NCI-H748 treated with DMSO at 0.1 percent for 48 hours (cell line): Measurements from ENCODE around the gene PSME3.

ENCODE experiments used
- DNase-seq: peaks from one replicate; lab custom pipeline; 2025; lab: John Stamatoyannopoulos, UW

Gene PSME3

DNA sequence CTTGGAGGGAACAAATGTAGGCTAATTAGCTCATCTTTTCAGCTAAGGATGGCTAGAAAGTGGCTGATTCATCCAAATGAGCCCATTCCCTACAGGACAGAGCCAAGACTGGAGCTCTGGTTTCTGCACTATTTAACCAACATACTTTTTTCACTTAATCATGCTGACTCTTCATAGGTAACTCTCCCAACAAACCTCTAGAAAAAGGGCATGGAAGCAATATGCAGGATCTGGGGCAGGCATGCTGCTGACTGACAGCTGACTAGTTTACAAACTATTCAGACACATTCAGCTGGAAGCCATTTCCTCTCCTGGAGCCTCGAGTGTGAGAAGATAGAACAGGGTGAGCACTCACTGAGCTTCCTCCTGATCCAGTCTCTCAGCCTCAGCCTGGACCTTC is 15.3 kb upstream of the PSME3 start:
- no peak for DNase-seq

DNA sequence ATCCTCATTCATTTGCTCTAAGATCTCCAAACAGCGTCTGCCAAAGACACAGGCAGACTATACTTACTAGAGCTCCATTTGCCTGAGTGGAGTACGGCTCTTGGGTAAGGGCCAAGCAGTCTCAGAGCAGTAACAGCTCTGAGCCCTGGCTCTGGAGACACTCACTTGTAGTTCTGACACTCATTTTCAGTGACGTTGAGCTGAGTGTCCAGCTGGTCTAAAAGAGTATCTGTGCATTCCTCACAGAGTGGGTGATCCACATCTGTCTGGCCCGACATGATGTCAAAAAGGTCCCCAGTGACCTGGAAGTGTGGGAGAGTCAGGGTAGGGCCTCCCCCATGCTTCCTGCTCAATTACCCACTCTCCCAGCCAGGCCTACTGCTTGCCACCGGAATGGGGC is 14.8 kb upstream of the PSME3 start:
- DNase-seq: no peak

DNA sequence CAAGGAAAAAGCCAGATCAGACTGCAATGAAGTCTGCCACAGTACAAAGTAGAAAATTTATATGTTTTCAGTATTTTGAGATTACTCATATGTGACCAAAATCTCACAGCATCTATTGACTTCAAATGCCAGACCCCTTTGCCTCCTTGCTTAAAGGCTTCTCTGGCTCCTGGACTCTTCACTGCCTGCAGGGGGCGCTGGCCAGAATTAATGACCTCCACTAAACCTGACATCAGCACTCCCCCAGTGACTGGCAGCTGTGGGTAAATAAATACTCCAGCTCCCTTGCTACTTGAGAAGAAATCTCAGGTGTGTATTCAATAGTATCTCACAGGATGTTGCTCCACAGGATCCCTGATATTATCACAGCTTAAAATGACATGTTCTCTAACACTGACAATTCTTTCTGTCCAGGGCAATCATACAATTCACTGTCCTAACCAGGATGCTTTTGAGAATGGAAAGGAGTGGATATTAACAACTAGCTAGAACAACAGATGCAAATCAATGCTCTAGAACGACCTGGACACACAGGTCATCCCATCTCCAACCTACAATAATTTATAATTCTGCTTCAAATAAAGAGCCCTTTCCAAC is 13.2 kb upstream of the PSME3 start:
- peak; percentile 39 for DNase-seq

DNA sequence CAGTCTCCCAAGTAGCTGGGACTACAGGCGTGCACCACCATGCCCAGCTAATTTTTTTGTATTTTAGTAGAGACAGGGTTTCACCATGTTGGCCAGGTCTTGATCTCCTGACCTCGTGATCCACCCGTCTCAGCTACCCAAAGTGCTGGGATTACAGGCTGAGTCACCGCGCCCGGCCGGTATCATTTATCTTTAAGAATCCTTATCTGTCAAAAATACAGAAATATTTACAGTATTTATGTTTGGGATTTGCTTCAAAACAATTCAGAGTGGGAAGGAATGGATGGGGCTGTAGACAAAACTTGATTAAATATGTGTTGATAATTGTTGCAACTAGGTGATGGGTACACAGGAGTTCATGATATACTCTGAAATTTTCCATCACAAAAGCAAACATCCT is 12.0 kb upstream of the PSME3 start:
- DNase-seq: no peak

DNA sequence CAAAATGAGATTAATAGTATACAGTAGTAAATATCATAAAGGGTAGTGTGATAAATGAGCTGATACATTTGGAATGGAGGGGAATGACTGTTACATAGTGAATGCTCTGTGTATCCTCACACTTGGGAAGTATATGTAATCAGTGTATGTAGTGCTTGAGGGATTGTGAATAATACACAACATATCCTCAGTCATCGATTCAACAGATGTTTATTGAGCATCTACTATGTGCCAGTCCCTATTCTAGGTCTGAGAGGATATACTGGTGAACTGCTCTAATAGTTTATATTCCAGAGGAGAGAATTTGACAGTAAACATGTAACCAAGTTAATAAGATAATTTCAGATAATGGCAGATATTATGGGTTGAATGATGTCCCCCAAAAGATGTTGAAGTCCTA is 5.7 kb upstream of the PSME3 start:
- DNase-seq: no peak

DNA sequence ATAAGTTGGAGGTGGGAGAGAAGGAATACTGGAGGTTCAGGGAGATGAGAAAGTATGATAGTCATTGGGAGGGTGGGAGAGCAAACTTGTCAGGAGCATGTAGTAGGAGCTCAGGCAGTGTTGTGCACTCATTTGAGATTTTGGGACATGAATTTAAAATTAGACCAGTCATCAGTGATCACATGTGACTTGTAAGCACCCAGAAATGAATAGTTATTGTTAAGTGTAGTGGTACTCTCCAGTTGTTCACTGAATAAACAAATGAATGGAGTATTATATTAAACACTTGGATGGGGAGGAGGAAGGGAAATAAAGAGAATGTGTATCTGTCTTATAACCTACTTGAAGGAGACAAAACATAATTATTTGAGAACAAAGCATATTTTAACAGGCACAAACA is 2.2 kb upstream of the PSME3 start:
- DNase-seq: no peak

DNA sequence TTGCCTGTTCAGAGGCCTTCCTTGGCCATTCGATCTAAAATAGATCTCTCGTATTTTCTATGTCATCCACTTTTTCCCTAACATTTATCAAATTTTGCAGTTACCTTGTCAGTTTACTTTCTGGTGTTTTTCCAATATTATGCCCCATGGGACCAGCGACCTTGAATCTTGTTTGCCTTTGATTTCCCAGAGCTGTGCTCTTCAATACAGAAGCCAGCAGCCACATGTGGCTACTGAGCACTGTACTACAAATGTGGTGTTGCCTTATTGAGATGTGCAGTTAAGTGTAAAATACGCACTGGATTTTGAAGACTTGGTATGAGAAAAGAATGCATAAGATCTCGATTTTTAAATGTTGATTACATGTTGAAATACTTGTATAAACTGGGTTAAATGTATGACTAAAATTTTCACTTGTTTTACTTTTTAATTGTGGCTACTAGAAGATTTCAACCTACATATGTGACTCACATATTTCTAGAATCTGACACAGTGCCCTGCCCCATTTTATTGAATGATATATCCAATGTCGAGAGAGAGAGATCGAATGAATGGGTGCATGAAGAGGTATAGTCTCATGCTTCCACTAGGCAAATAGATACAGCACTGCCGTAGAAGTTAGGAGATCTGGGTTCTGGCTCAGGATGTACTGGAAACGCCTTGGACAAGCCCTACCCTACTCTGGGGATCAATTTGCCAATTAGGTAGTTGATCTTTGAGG is 824 bp upstream of the PSME3 start:
- no peak for DNase-seq

DNA sequence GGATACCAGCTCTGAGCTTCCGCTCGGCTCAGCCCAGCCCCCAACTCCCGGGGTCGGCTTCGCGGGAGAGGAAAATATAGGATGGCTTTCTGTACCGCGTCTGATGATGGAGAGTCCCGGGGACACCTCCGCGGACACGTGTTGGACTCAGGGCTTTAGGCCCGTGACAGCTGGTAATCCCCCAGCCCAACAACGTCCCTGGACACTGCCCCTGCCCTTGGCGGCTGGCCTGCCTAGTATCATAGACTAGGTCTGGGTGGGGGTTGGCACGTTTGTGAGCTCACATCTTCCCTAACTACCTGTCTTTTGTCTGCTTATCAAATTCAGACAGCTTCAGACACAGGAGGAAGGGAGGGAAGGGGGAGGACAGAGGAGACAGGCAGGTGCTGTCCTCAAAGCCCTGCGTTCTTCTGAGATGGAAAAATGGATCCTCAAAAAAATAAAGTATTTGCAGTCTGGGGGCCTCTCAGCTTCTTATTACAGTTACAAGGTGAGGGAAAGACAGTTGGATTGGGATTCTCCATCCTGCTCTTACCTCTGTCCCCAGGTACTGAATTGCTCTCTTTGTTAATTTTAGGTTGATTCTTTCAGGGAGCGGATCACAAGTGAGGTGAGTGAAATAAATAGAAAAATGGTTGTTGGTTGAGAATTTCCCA is 698 bp downstream of the PSME3 start:
- no peak for DNase-seq

DNA sequence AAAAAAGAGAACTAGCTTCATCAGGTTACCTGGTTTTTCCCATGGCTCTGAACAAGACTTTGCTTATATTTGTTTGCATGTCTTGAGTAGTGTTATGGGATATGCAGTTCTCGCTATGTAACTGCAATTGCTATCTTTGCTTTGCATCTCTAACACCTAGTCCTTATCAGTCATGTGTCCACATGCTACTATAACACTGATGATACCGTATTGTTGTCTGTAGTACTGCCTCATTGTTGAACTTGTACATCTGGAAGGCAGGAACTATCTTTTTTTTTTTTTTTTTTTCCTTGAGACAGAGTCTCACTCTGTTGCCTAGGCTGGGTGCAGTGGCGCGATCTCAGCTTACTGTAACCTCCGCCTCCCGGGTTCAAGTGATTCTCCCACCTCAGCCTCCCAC is 2.5 kb downstream of the PSME3 start:
- DNase-seq: no peak

DNA sequence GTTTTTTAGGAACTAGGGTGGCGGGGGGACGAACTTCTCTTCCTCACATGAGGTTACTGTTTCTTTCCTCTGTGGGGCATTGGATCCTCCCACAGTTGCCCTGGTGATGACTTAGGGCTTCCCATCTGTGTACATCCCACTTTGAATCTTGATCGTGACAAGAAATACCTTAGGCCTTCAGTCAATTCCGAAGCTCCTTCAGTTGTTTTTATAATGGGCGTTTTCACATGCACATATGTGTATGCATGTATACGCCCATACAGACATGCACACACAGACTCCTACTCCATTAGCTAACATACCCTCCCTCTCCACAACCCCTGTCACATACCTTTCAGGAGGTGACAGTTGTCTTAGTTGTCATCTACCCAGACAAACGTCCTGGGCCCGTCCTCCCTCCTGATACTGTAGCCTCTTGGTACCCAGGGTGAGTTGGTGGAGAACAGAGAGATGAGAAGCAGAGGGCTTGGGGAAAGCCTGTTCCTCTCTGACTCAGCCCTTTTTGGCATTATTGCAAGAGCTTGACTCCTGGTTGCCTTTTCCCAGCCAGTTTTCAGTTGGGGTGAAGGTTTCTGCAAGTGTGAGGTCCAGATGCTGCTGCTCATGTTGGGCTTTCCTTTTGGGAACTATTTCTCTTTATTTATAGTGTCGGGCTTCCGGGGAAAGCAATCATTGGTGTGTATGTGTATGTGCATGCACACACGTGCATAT is 8.9 kb downstream of the PSME3 start:
- DNase-seq: no peak

DNA sequence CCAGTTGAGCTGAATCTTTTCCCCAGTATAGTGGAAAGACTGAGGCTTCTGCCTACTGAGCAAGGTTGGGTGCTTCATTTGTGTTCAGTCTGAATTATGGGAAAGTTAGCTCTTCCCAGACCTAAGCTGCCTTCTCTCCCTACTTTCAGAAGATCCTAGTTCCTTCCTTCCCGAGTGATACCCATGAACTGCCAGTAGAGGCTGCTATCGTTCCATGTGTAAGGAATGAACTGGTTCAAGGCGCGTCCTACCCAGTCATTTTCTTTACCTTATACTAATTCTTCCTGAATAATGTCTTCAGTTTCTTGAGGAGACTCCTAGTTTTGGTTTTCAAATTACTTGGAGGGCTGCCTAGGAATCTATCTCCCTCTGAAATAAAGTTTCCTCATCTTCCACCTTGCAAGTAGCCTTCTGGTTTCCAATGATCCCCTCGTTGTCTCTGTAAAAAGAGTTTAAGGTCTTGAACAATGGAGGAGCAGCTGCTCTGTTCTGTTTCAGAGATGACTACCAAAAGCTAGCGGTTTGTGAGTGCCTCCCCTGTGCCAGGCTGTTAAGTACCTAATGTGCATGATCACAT is 10.2 kb downstream of the PSME3 start:
- peak; percentile 67 for DNase-seq

DNA sequence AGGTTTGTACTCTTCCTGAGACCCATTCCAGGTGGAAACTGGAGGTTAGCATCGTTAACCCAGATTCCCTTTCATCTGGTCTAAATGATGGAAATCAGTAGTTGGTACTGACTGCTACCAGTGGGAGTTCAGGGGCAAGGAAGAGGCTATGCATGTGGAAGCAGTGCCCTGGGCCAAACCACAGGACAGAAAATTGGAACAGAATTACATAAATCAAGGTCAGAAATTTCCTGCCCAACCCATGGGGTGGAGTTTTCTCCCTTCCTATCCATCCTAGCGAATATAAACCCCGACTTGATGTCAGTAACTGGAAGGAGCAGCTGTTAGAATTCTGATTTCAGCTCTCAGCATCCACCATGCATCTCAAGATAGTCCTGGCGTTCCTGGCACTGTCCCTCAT is 11.1 kb downstream of the PSME3 start, which contains the start of gene AOC2:
AOC2 (plus strand) TSS at position 310 of the 400 bp plus-strand sequence; CDS start at position 357, 47 bp downstream.
- no peak for DNase-seq

DNA sequence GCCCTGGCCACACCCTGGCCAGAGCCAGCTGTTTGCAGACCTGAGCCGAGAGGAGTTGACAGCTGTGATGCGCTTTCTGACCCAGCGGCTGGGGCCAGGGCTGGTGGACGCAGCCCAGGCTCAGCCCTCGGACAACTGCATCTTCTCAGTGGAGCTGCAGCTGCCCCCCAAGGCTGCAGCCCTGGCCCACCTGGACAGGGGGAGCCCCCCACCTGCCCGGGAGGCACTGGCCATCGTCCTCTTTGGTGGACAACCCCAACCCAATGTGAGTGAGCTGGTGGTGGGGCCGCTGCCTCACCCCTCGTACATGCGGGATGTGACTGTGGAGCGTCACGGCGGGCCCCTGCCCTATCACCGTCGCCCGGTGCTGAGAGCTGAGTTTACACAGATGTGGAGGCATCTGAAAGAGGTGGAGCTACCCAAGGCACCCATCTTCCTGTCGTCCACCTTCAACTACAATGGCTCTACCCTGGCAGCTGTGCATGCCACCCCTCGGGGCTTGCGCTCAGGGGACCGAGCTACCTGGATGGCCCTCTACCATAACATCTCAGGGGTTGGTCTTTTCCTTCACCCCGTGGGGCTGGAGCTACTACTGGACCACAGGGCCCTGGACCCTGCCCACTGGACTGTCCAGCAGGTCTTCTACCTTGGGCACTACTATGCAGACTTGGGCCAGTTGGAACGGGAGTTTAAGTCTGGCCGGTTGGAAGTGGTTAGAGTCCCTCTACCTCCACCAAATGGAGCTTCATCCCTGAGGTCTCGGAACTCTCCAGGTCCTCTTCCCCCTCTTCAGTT is 11.8 kb downstream of the PSME3 start:
- no peak for DNase-seq

DNA sequence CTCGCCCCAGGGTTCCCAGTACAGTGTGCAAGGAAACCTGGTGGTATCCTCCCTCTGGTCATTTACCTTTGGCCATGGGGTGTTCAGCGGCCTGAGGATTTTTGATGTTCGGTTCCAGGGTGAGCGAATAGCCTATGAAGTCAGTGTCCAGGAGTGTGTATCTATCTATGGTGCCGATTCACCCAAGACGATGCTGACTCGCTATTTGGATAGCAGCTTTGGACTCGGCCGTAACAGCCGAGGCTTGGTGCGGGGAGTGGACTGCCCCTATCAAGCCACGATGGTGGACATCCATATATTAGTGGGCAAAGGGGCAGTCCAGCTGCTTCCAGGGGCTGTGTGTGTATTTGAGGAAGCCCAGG is 12.3 kb downstream of the PSME3 start:
- DNase-seq: no peak

DNA sequence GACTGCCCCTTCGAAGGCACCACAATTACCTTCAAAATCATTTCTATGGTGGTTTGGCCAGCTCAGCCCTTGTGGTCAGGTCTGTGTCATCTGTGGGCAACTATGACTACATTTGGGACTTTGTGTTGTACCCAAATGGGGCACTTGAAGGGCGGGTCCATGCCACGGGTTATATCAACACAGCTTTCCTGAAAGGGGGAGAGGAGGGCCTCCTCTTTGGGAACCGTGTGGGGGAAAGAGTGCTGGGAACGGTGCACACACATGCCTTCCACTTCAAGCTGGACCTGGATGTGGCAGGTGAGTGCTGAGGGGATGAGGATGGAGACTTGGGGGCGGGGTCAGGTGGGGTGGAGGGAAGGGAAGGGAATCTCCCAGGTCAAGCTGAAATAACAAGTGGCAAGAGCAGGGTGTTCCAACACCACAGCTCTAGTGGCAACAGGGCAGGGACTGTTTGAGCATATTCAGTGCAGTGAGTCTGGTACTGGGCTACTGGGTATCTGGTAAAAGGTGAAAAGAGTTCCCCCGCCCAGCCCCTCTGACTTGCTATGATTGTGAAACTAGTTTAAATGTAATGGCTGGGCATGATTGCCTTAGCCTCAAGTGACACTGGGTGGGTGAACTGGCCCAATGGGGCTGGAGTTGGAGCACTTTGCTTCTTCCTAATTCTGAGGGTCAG is 12.9 kb downstream of the PSME3 start:
- DNase-seq: no peak

DNA sequence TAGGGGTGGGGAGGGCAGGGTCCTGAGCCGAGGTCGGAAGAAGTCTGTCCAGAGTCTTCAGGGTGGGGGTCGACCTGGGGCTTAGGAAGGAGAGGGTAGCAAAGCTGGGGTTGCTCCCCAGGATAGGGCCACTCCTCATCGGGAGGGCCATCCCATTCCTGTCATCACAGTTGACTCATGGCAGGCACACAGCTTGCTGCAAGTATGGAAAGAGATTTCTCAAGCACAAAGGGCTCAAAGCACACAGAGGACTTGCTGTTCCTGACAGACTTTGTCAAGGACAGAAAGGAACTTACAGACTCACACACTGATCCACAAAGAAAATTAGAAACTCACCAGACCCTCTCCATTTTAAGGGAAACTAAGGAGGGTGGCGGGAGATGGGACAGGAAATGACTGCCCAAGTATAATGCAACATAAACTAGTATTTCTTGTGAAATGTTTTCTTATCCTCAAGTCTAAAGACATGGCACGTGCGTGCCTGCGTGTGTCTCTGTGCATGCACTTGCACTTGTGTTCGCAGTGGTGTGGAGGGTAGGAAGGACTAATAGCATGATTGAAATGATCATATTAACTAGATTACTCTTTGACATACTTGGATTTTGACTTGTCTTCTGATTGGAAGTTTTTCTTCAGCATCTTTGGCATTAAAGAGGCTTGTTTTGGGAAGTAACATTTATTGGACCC is 13.5 kb downstream of the PSME3 start:
- DNase-seq: no peak

DNA sequence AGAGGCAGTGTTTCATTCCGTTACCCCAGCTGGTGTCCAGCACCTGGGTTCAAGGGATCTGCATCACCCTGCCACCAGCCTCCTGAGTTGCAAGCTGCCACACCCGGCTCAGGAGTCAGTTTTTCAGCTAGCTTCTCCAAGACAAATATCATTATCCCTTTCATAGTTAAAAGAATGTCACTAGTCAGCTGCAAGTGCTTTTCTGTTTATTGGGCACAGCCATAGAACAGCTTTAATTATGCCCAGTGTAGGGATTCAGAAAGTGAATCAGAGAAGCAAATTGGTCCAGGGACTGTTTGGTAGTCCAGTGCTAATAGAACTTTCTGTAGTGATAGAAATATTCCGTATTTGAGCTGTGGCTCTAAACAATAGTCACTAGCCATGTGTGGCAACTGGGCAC is 14.9 kb downstream of the PSME3 start:
- DNase-seq: peak; percentile 14

DNA sequence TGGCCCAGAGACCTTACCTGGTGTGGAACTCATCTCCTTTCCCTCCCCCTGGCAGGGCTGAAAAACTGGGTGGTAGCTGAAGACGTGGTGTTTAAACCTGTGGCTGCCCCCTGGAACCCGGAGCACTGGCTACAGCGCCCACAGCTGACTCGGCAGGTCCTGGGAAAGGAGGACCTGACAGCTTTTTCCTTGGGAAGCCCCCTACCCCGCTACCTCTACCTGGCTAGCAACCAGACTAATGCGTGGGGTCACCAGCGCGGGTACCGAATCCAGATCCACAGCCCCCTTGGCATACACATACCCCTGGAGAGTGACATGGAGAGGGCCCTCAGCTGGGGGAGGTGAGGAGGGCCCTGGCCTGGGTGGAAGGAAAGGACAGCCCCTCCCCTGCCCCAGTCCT is 15.8 kb downstream of the PSME3 start:
- no peak for DNase-seq

DNA sequence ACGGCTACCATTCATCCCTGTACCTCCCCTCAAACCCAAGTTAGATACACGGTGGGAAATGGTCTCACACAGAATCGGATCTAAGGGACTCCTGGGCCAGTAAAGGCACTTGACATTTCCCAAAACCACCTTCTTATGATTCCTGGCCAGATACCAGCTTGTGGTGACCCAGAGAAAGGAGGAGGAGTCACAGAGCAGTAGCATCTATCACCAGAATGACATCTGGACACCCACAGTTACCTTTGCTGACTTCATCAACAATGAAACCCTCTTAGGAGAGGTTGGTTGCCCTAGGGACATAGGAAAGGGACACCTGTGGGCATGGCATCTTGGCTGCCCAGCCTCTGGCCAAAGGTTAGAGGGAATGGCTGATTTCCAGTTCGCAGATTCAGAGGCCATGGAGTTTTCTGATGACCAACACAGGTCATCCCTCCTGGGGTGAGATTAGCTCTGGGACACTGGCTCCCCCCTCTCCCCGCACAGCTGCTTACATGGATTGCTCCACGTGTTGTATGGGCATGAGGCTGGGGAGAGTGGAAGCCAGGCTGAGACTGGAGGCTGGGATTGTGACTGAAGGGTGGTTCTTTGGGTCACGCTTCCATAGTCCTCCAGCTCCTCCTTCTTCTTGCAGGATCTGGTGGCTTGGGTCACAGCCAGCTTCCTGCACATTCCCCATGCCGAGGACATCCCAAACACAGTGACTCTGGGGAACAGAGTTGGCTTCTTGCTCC is 16.4 kb downstream of the PSME3 start:
- no peak for DNase-seq

DNA sequence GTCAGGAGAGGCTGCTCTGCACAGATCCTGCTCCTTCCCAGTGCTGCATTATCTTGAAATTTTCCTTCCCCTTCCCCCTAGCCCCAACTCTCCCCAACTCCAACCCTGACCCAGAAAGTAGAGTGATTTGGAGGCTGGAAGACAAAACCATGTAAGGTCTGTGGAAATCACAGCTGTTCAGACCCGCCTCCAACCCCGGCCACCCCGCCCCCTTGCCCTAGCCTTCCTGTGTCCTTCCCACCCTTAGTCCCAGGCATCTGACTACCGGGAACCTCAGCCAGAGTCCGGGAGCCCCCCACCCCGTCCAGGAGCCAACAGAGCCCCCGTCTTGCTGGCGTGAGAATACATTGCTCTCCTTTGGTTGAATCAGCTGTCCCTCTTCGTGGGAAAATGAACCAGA is 17.8 kb downstream of the PSME3 start, which contains the start of gene AOC3:
AOC3 (plus strand) TSS at position 246 of the 400 bp plus-strand sequence; CDS start at position 391, 145 bp downstream.
- no peak for DNase-seq
